ENCODE data around the gene PCBP2. TPM values are rescaled to one million over a fixed set of nuclear protein-coding genes. Genes with fewer than 3 reads are reported as not detected.

The PCBP2 gene
- total RNA-seq, 1 donor from 2014 or later = 153 TPM

- TF ChIP-seq CTCF (conservative IDR thresholded peaks at IDR 0.05; ENCODE audit: low read depth, low read length) = no peak
- H3K4me3 ChIP-seq (ENCODE audit: low read depth, low read length) = no peak overlapping the region
- DNase-seq (ENCODE audit: low read depth) = no peak
Observed at GRCh38 chr12:53483225-53483978, 31.5 kb downstream of the PCBP2 start.

DNA sequence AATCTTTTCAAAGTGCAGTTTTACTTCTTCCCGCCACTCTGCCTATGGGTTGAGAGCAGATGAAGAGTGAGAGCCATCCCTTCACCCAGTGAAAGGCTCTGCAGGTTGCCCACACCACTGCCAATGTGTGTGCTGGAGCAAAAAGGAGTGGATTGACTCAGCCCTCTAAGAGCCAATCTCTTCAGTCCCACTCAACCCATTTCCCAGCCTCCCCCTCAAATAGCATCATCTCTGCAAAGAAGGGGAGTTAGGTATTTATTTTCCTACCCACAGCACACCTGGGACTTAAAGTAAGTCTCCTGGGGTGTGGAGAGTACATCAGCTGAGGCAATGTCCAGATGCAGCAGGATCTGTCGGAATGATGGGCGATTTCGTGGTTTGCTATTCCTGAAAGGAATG is 32.1 kb downstream of the PCBP2 start:
- no peak overlapping the region for H3K4me3 ChIP-seq (ENCODE audit: low read depth, low read length)
- TF ChIP-seq CTCF (conservative IDR thresholded peaks at IDR 0.05; ENCODE audit: low read depth, low read length) = no peak
- DNase-seq (ENCODE audit: low read depth) = no peak

GRCh38 chr12:53484686-53485575 is 33.0 kb downstream of the PCBP2 start:
- TF ChIP-seq CTCF (conservative IDR thresholded peaks at IDR 0.05; ENCODE audit: low read depth, low read length) = no peak
- no peak for DNase-seq (ENCODE audit: low read depth)

GRCh38 chr12:53485955-53486735 is 34.2 kb downstream of the PCBP2 start:
- no peak for TF ChIP-seq CTCF (conservative IDR thresholded peaks at IDR 0.05; ENCODE audit: low read depth, low read length)
- H3K4me3 ChIP-seq (ENCODE audit: low read depth, low read length) = no peak overlapping the region
- no peak for DNase-seq (ENCODE audit: low read depth)

More at GRCh38 chr12:53484686-53485575, 33.0 kb downstream of the PCBP2 start:
- H3K4me3 ChIP-seq (ENCODE audit: low read depth, low read length) = no peak overlapping the region

DNA sequence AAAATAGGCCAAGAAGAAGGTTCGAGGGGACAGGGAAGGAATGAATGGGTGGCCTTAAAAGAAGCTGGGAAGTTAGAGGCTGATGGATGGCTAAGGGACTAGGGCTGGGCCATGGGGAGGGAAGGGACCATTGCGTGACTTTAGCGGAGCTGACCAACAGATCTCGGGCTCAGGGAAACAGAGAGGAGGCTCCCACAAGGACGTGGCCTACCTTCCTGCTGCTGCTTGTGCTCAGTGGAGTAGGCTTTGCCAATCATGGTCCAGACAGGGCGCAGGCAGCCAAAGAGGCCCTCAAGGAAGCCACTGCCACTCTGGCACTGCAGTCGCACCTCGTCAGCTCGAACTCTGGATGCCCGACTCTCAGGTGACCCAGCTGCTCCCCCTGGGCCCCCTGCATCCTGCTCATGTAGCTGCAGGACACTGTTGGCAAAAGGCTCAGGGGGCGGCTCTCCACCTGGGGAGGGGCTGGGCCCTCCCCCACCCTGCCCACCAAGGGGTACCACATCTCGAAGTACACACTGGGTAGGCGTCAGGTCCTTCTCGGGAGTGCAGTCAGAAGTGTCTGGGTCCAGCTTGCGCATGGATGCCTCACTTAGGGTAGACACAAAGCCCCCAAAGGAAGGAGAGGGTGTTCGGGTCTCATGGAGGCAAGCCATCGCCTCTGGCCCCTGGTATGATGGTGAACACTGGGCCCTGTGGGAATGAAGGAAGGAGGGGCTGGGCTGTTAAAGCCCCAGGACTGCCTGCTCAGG is 35.0 kb downstream of the PCBP2 start:
- DNase-seq (ENCODE audit: low read depth) = no peak
- no peak overlapping the region for H3K4me3 ChIP-seq (ENCODE audit: low read depth, low read length)
- no peak for TF ChIP-seq CTCF (conservative IDR thresholded peaks at IDR 0.05; ENCODE audit: low read depth, low read length)

DNA sequence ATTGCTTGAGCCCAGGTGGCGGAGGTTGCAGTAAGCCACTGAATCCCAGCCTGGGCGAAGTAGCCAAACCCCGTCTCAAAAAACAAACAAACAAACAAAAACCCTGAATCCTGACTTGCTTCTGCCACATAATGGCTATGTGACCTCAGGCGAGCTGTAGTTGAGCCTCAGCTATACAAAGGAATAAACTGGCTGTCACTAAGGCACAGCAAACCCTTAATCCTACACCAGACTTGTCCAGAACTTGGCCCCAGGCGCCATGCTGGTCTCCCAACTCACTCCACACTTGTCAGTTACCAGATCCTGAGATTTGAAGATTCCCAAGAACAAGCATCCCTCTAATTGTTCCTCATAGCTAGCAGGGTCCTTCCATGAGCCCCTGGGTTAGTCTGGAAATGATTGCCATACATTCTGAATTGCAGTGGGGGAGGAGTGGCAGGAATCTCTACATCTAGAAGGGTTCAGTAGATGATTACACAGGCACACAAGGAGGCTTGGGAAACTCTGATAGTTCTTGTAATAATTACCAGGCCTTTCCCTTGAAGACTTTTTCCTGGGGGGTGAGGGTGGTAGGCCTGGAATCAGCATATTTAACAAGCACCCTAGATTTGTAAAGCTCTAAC is 37.5 kb downstream of the PCBP2 start:
- no peak for DNase-seq (ENCODE audit: low read depth)
- TF ChIP-seq CTCF (conservative IDR thresholded peaks at IDR 0.05; ENCODE audit: low read depth, low read length) = no peak
- H3K4me3 ChIP-seq (ENCODE audit: low read depth, low read length) = no peak overlapping the region

All from epithelial cell of proximal tubule (primary cell).